Measurements from ENCODE around the gene ALKAL2. TPM values are rescaled to one million over a fixed set of nuclear protein-coding genes. Genes with fewer than 3 reads are reported as not detected.
A peak's percentile ranks its signal among the peaks of the same experiment; 100 is the strongest.

The ALKAL2 gene
- total RNA-seq, 4 donors from 2014 or later: 0.30 to 15.9 (median 0.89) TPM; not detected in 1

- WGBS, 2 donors (ENCODE audit: low coverage in 1 of 2): 82 to 96% methylated on average over 5 to 6 of the region's 6 CpGs
Measured at GRCh38 chr2:252001-252602, 35.8 kb downstream of the ALKAL2 start.

GRCh38 chr2:249538-250042 is 38.3 kb downstream of the ALKAL2 start:
- no peak for TF ChIP-seq POLR2AphosphoS5 (IDR thresholded peaks at IDR 0.05)
- TF ChIP-seq EP300 (IDR thresholded peaks at IDR 0.05): no peak
- no peak for TF ChIP-seq POLR2A (IDR thresholded peaks at IDR 0.05)
- TF ChIP-seq, protein P1, sequence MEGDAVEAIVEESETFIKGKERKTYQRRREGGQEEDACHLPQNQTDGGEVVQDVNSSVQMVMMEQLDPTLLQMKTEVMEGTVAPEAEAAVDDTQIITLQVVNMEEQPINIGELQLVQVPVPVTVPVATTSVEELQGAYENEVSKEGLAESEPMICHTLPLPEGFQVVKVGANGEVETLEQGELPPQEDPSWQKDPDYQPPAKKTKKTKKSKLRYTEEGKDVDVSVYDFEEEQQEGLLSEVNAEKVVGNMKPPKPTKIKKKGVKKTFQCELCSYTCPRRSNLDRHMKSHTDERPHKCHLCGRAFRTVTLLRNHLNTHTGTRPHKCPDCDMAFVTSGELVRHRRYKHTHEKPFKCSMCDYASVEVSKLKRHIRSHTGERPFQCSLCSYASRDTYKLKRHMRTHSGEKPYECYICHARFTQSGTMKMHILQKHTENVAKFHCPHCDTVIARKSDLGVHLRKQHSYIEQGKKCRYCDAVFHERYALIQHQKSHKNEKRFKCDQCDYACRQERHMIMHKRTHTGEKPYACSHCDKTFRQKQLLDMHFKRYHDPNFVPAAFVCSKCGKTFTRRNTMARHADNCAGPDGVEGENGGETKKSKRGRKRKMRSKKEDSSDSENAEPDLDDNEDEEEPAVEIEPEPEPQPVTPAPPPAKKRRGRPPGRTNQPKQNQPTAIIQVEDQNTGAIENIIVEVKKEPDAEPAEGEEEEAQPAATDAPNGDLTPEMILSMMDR (IDR thresholded peaks at IDR 0.05): no peak
- 72 to 90% methylated on average over 6 to 14 of the region's 15 CpGs for WGBS, 2 donors (ENCODE audit: low coverage in 1 of 2)
- H3K4me1 ChIP-seq: no peaks in the 10 kb centered on the region

More at GRCh38 chr2:252001-252602, 35.8 kb downstream of the ALKAL2 start:
- Histone ChIP-seq H3K27me3 (no peaks in the 10 kb centered on the region), H3K9me3 (no peaks in the 10 kb centered on the region), H3K4me3 (no peak overlapping the region), H3K36me3 (peaks cover 0 to 51% of the 10 kb centered on the region in 2 donors), H3K4me1 (no peaks in the 10 kb centered on the region), H3K27ac (no peak overlapping the region)
- ATAC-seq: no peak
- TF ChIP-seq, protein P1 (IDR thresholded peaks at IDR 0.05): no peak
- TF ChIP-seq POLR2AphosphoS5 (IDR thresholded peaks at IDR 0.05) (no peak), EP300 (IDR thresholded peaks at IDR 0.05) (no peak), POLR2A (IDR thresholded peaks at IDR 0.05) (no peak)

DNA sequence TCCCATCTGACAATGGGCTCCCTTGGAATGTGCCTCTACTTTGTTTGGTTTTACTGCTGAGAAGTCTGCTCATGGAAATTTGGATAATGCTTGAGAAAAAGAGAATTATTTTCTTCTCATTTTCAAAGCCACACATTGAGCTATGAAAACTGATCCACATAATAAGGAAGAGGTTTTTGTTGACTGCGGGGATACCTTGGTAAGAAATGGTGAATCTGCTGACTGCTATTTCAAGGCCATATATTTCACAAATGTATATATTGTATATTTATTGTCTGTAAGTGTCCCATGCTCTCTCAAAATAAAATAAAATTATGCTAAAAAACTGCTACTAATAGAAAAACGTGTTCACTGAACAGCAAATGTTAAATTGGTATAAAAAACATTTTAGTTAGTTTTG is 39.2 kb downstream of the ALKAL2 start:
- H3K27ac ChIP-seq: no peak overlapping the region
- no peak for ATAC-seq
- no peaks in the 10 kb centered on the region for H3K4me1 ChIP-seq
- no peak for TF ChIP-seq POLR2AphosphoS5 (IDR thresholded peaks at IDR 0.05)
- no peak for TF ChIP-seq POLR2A (IDR thresholded peaks at IDR 0.05)
- TF ChIP-seq, protein P1 (IDR thresholded peaks at IDR 0.05): no peak
- TF ChIP-seq EP300 (IDR thresholded peaks at IDR 0.05): no peak
- H3K4me3 ChIP-seq: no peak overlapping the region
- H3K27me3 ChIP-seq: no peaks in the 10 kb centered on the region
- WGBS, 2 donors (ENCODE audit: low coverage in 1 of 2): 83 to 88% methylated on average over 2 of the region's 2 CpGs
- peaks cover 0 to 79% of the 10 kb centered on the region in 2 donors for H3K36me3 ChIP-seq
- no peaks in the 10 kb centered on the region for H3K9me3 ChIP-seq

More at GRCh38 chr2:249538-250042, 38.3 kb downstream of the ALKAL2 start:
- Histone ChIP-seq H3K27ac (no peak overlapping the region), H3K27me3 (no peaks in the 10 kb centered on the region), H3K9me3 (no peaks in the 10 kb centered on the region), H3K4me3 (no peak overlapping the region), H3K36me3 (peaks cover 0 to 70% of the 10 kb centered on the region in 2 donors)
- ATAC-seq: no peak

DNA sequence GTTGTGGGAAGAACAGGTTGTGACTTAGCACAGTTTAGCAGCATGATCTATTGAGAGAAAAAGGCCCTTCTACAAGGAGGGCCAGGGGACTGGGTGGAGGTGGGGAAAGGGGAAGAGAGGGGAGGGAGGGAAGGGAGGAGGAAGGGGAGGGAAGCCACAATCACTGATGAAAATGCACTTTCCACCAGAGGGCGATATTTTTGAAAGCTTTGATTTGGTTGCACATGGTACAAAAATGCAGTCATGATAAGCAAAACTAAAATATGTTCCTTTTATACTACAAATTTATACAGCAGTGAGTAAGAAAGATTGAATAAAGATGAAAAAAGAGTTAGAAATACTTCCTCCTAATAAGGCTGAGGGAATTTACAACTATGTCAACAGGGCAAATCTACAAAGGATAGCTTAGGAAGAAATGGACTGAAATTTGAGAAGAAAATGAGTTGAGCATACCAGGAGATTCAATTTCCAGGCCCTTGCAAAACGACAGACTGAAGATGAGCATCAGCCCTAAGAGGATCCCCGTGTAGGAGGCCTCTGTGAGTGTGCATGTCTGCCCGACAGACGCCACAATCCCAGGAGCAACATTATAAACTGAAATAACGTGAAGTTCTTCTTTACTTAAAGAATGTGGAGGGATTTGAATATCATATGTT is 41.3 kb downstream of the ALKAL2 start:
- Histone ChIP-seq H3K27me3 (no peaks in the 10 kb centered on the region), H3K4me3 (no peak overlapping the region), H3K36me3 (peaks cover 3 to 87% of the 10 kb centered on the region in 2 donors), H3K27ac (no peak overlapping the region), H3K4me1 (no peaks in the 10 kb centered on the region), H3K9me3 (no peaks in the 10 kb centered on the region)
- 40 to 59% methylated on average over 3 to 6 of the region's 6 CpGs for WGBS, 2 donors (ENCODE audit: low coverage in 1 of 2)
- TF ChIP-seq POLR2AphosphoS5 (IDR thresholded peaks at IDR 0.05): peak; percentile 21
- TF ChIP-seq EP300 (IDR thresholded peaks at IDR 0.05): no peak
- TF ChIP-seq, protein P1 (IDR thresholded peaks at IDR 0.05): peak in 3 of 4 experiments; percentile 36 to 66 (median 39)
- TF ChIP-seq POLR2A (IDR thresholded peaks at IDR 0.05): no peak
- no peak for ATAC-seq
